ENCODE measurements around the gene MYCBPAP. TPM values are rescaled to one million over a fixed set of nuclear protein-coding genes. Genes with fewer than 3 reads are reported as not detected.

The MYCBPAP gene
- total and polyA plus RNA-seq, 8 donors: 1.4 to 9.1 (median 5.8) TPM

GRCh38 chr17:50498021-50498874, 10.0 kb upstream of the MYCBPAP start:
- DNase-seq (peak in 2 of 4 donors; percentile 56 to 82), ATAC-seq (peak; percentile 98)
- Histone ChIP-seq H3K27me3 (no peaks in the 10 kb centered on the region), H3K4me1 (no peaks in the 10 kb centered on the region), H3K4me3 (no peak overlapping the region), H3K36me3 (no peaks in the 10 kb centered on the region), H3K9me3 (no peaks in the 10 kb centered on the region), H3K27ac (no peak overlapping the region)
- intact Hi-C loops (cut with DNase I): no loop called here
- TF ChIP-seq, protein P1, sequence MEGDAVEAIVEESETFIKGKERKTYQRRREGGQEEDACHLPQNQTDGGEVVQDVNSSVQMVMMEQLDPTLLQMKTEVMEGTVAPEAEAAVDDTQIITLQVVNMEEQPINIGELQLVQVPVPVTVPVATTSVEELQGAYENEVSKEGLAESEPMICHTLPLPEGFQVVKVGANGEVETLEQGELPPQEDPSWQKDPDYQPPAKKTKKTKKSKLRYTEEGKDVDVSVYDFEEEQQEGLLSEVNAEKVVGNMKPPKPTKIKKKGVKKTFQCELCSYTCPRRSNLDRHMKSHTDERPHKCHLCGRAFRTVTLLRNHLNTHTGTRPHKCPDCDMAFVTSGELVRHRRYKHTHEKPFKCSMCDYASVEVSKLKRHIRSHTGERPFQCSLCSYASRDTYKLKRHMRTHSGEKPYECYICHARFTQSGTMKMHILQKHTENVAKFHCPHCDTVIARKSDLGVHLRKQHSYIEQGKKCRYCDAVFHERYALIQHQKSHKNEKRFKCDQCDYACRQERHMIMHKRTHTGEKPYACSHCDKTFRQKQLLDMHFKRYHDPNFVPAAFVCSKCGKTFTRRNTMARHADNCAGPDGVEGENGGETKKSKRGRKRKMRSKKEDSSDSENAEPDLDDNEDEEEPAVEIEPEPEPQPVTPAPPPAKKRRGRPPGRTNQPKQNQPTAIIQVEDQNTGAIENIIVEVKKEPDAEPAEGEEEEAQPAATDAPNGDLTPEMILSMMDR (IDR thresholded peaks at IDR 0.05): no peak

GRCh38 chr17:50499270-50499669, 9.0 kb upstream of the MYCBPAP start:
- ATAC-seq (no peak), DNase-seq (no peak)
- no peaks in the 10 kb centered on the region for H3K4me1 ChIP-seq
- no peak overlapping the region for H3K27ac ChIP-seq
- intact Hi-C loops (cut with DNase I): no loop called here
- no peak overlapping the region for H3K4me3 ChIP-seq
- H3K36me3 ChIP-seq: no peaks in the 10 kb centered on the region
- no peaks in the 10 kb centered on the region for H3K27me3 ChIP-seq
- no peaks in the 10 kb centered on the region for H3K9me3 ChIP-seq
- TF ChIP-seq, protein P1 (IDR thresholded peaks at IDR 0.05): no peak

- DNase-seq: no peak
- H3K36me3 ChIP-seq: no peaks in the 10 kb centered on the region
- H3K27ac ChIP-seq: no peak overlapping the region
- H3K27me3 ChIP-seq: no peaks in the 10 kb centered on the region
- TF ChIP-seq, protein P1 (IDR thresholded peaks at IDR 0.05): no peak
- intact Hi-C loops (cut with DNase I): no loop called here
- H3K9me3 ChIP-seq: no peaks in the 10 kb centered on the region
- ATAC-seq: no peak
- H3K4me1 ChIP-seq: no peaks in the 10 kb centered on the region
- H3K4me3 ChIP-seq: no peak overlapping the region
Observed at GRCh38 chr17:50499721-50500120, 8.5 kb upstream of the MYCBPAP start.

DNA sequence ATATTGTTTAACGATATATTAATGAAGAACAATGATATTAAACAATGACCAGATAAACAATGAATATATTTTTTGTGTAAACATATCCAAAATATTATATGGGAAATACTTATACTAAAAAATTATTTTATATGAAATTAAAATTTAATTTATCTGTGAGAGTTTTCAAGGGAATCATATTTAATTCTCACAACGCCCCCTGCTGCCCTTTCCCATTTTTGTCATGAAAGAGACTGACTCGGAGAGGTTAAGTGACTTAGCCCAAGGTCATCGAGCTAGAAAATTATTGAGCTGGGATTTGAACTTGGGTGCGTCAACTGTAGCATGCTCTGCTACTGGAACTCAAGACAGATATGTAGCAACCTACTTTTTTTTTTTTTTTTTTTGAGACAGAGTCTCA, 7.2 kb upstream of the MYCBPAP start:
- Histone ChIP-seq H3K4me3 (no peak overlapping the region), H3K27me3 (no peaks in the 10 kb centered on the region), H3K4me1 (no peaks in the 10 kb centered on the region), H3K9me3 (no peaks in the 10 kb centered on the region), H3K36me3 (no peaks in the 10 kb centered on the region), H3K27ac (no peak overlapping the region)
- TF ChIP-seq, protein P1 (IDR thresholded peaks at IDR 0.05): peak; percentile 25 to 40
- no peak for DNase-seq
- no peak for ATAC-seq
- intact Hi-C loops (cut with DNase I): no loop called here

- no peak for ATAC-seq
Observed at GRCh38 chr17:50502301-50502990, 5.8 kb upstream of the MYCBPAP start.

More at GRCh38 chr17:50502301-50502990, 5.8 kb upstream of the MYCBPAP start:
- no peaks in the 10 kb centered on the region for H3K36me3 ChIP-seq
- H3K27me3 ChIP-seq: no peaks in the 10 kb centered on the region
- intact Hi-C loops (cut with DNase I): no loop called here
- H3K9me3 ChIP-seq: no peaks in the 10 kb centered on the region
- H3K27ac ChIP-seq: no peak overlapping the region
- no peaks in the 10 kb centered on the region for H3K4me1 ChIP-seq
- H3K4me3 ChIP-seq: no peak overlapping the region
- no peak for DNase-seq
- TF ChIP-seq, protein P1 (IDR thresholded peaks at IDR 0.05): no peak
